Keratinocyte (primary cell): ENCODE measurements around the gene KCNAB2. TPM values are rescaled to one million over a fixed set of nuclear protein-coding genes. Genes with fewer than 3 reads are reported as not detected.

Source experiments
- DNase-seq: peaks from one replicate; pipeline ENCODE4 v3.0.0-alpha.2; 2011; ENCODE audit warnings: low read depth, missing footprints, low spot score
- FAIRE-seq: peaks from 2 replicates; lab custom pipeline; 2011; peaks lifted over from hg19 to GRCh38; lab: Jason Lieb, UNC
- H2AFZ ChIP-seq: 2 replicates; pipeline ENCODE4 v1.6.0; 2012; ENCODE audit warnings: low read length, control low read depth, inconsistent platforms; ENCODE audit not compliant: control insufficient read depth
- H3K27ac ChIP-seq: 2 replicates; pipeline ENCODE4 v1.5.1; 2011; ENCODE audit warnings: low read length; ENCODE audit not compliant: control insufficient read depth, insufficient read depth
- H3K27me3 ChIP-seq: 3 replicates; pipeline ENCODE4 v1.6.0; 2011; ENCODE audit warnings: low read length; ENCODE audit not compliant: control insufficient read depth, insufficient read depth; ENCODE audit errors: extremely low read depth
- H3K36me3 ChIP-seq, 2 experiments: 2 replicates in 1 of 2; 3 replicates in 1 of 2; pipeline ENCODE4 v1.5.1; 2011; ENCODE audit warnings: low read length in 2 of 2, mild to moderate bottlenecking in 1 of 2; ENCODE audit not compliant: control insufficient read depth in 2 of 2, insufficient read depth in 2 of 2; ENCODE audit errors: extremely low read depth in 1 of 2
- H3K4me1 ChIP-seq: 3 replicates; pipeline ENCODE4 v1.5.1; 2011; ENCODE audit warnings: low read length; ENCODE audit not compliant: control insufficient read depth, insufficient read depth; ENCODE audit errors: extremely low read depth
- H3K4me2 ChIP-seq: 3 replicates; pipeline ENCODE4 v1.6.0; 2011; ENCODE audit warnings: low read depth, low read length; ENCODE audit not compliant: control insufficient read depth, insufficient read depth; ENCODE audit errors: extremely low read depth
- H3K4me3 ChIP-seq, 3 experiments: fragments of 200-600 bp in 1 of 3; sonication (generic) in 1 of 3; 2 replicates in 2 of 3; 3 replicates in 1 of 3; pipeline ENCODE4 v1.5.1; 2011 to 2016; ENCODE audit warnings: low read length in 3 of 3, mild to moderate bottlenecking in 3 of 3, control low read depth in 2 of 3, inconsistent platforms in 1 of 3, low read depth in 1 of 3, mixed read lengths in 1 of 3, mixed run types in 1 of 3, moderate library complexity in 1 of 3; ENCODE audit not compliant: control insufficient read depth in 2 of 3, insufficient read depth in 2 of 3; ENCODE audit errors: extremely low read depth in 1 of 3
- H3K79me2 ChIP-seq: 2 replicates; pipeline ENCODE4 v1.6.0; 2012; ENCODE audit warnings: low read length; ENCODE audit not compliant: control insufficient read depth, insufficient read depth
- H3K9ac ChIP-seq: 3 replicates; pipeline ENCODE4 v1.6.0; 2011; ENCODE audit warnings: low read length; ENCODE audit not compliant: control insufficient read depth, insufficient read depth; ENCODE audit errors: extremely low read depth
- H3K9me1 ChIP-seq: 3 replicates; pipeline ENCODE4 v1.6.0; 2011; ENCODE audit warnings: low read length; ENCODE audit not compliant: control insufficient read depth, insufficient read depth; ENCODE audit errors: extremely low read depth
- H3K9me3 ChIP-seq: 2 replicates; pipeline ENCODE4 v1.5.1; 2012; ENCODE audit warnings: low read depth, low read length; ENCODE audit not compliant: control insufficient read depth
- H4K20me1 ChIP-seq: 3 replicates; pipeline ENCODE4 v1.6.0; 2011; ENCODE audit warnings: low read length; ENCODE audit not compliant: control insufficient read depth, insufficient read depth; ENCODE audit errors: extremely low read depth
- EZH2 ChIP-seq: IDR thresholded peaks from one replicate; pipeline ENCODE4 v1.6.1; 2012; ENCODE audit warnings: inconsistent platforms, mild to moderate bottlenecking, low read length, moderate library complexity
- dilution Hi-C: fragments of 300-500 bp; cut with MboI; formaldehyde crosslinking; loops from one replicate; pipeline ENCODE4 v1.7.0; 2020; ENCODE audit warnings: low sequenced_read_pairs; ENCODE audit not compliant: extremely low pct_ligation_motif_present
- polyA plus RNA-seq, 5 experiments: library from polyadenylated mRNA; depleted of rRNA in 3 of 5; stranded (reverse) in 3 of 5; stranded (forward) in 1 of 5; unstranded in 1 of 5; fragments of >200 nt; gene quantifications; 1 replicate in 1 of 5; 2 replicates in 3 of 5; 3 replicates in 1 of 5; pipeline versions ENCODE4 v1.2.1 to v1.2.3, GENCODE V29; 2011 to 2012; ENCODE audit warnings: missing spikeins in 2 of 5, low read depth in 1 of 5, low replicate concordance in 1 of 5
- TF ChIP-seq, protein P1 (sequence below), 3 experiments: IDR thresholded peaks in 1 of 3; conservative IDR thresholded peaks in 1 of 3; optimal IDR thresholded peaks in 1 of 3; 2 replicates in 2 of 3; 3 replicates in 1 of 3; pipeline versions ENCODE3 to v1.5.1; 2011; ENCODE audit warnings: low read length in 3 of 3, mild to moderate bottlenecking in 3 of 3, moderate library complexity in 2 of 3, control low read depth in 1 of 3, inconsistent platforms in 1 of 3; ENCODE audit not compliant: insufficient read depth in 2 of 3; ENCODE audit errors: extremely low read depth in 1 of 3

KCNAB2 gene
- polyA plus RNA-seq, 1 donor (not counting 4 experiments of a cell fraction or from before 2014, with no cell fraction given), result 1.8 TPM

DNA sequence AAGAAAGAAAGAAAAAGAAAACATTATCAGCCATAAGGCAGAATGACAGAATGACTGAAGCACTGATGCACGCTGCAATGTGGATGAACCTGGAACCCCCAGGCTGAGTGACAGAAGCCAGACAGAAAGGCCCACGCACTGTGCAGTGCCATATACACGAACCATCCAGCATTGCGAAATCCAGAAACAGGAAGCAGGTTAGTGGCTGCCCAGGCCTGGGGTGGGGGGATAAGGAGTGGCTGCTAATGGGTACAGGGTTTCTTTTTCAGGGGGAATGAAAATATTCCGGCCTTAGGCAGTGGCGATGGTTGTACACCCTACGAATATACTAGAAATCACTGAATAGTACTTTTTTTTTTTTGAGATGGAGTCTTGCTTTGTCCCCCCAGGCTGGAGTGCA lies 77.4 kb downstream of the KCNAB2 start:
- FAIRE-seq (no peak), DNase-seq (no peak)
- Histone ChIP-seq H2AFZ (no peak overlapping the region), H3K9me1 (no peaks in the 10 kb centered on the region), H3K9ac (no peak overlapping the region), H3K4me1 (no peaks in the 10 kb centered on the region), H3K4me2 (no peak overlapping the region), H3K27me3 (peaks cover 23% of the 10 kb centered on the region), H3K36me3 (no peaks in the 10 kb centered on the region), H3K79me2 (no peaks in the 10 kb centered on the region), H3K27ac (no peak overlapping the region), H3K4me3 (no peak overlapping the region), H4K20me1 (no peaks in the 10 kb centered on the region), H3K9me3 (no peaks in the 10 kb centered on the region)
- no peak for TF ChIP-seq EZH2
- TF ChIP-seq, protein P1, sequence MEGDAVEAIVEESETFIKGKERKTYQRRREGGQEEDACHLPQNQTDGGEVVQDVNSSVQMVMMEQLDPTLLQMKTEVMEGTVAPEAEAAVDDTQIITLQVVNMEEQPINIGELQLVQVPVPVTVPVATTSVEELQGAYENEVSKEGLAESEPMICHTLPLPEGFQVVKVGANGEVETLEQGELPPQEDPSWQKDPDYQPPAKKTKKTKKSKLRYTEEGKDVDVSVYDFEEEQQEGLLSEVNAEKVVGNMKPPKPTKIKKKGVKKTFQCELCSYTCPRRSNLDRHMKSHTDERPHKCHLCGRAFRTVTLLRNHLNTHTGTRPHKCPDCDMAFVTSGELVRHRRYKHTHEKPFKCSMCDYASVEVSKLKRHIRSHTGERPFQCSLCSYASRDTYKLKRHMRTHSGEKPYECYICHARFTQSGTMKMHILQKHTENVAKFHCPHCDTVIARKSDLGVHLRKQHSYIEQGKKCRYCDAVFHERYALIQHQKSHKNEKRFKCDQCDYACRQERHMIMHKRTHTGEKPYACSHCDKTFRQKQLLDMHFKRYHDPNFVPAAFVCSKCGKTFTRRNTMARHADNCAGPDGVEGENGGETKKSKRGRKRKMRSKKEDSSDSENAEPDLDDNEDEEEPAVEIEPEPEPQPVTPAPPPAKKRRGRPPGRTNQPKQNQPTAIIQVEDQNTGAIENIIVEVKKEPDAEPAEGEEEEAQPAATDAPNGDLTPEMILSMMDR (optimal IDR thresholded peaks at IDR 0.05 in 1 of 3, IDR thresholded peaks at IDR 0.05 in 1 of 3, conservative IDR thresholded peaks at IDR 0.05 in 1 of 3; ENCODE audit: extremely low read depth in 1 of 3, insufficient read depth in 2 of 3, low read length in 3 of 3), result no peak
- dilution Hi-C loops, result no loop called here

DNA sequence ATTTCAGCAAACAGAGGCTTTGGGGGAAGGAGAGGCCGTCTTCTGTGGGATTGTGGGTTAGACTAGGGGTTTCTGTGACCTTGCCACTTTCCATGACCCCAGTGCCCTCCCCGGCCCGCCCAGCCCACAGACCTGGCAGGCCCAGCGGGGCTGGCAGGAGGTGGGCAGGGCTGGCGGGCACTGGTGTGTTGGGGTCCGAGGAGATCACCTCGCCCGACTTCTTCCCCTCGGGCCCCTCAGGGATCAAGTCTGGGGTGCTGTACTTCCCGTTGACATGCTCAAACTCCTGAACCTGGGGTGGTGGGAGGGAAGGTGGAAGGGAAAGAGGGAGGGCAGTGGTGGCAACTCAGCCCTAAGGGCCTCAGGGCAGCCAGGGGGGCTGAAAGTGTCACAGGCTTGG lies 78.1 kb downstream of the KCNAB2 start:
- Histone ChIP-seq H3K4me1 (no peaks in the 10 kb centered on the region), H2AFZ (no peak overlapping the region), H3K36me3 (no peaks in the 10 kb centered on the region), H3K9ac (no peak overlapping the region), H3K79me2 (no peaks in the 10 kb centered on the region), H3K4me3 (no peak overlapping the region), H3K27ac (no peak overlapping the region), H4K20me1 (no peaks in the 10 kb centered on the region), H3K4me2 (no peak overlapping the region), H3K9me3 (no peaks in the 10 kb centered on the region), H3K27me3 (peaks cover 23% of the 10 kb centered on the region), H3K9me1 (no peaks in the 10 kb centered on the region)
- no peak for TF ChIP-seq EZH2
- TF ChIP-seq, protein P1 (optimal IDR thresholded peaks at IDR 0.05 in 1 of 3, IDR thresholded peaks at IDR 0.05 in 1 of 3, conservative IDR thresholded peaks at IDR 0.05 in 1 of 3; ENCODE audit: extremely low read depth in 1 of 3, insufficient read depth in 2 of 3, low read length in 3 of 3), result no peak
- no peak for FAIRE-seq
- no peak for DNase-seq
- dilution Hi-C loops, result no loop called here
